H54 (cell line): Measurements from ENCODE around the gene ZIK1.

Experiments
- DNase-seq: peaks from one replicate; pipeline ENCODE4 v3.0.0; 2011; ENCODE audit warnings: low spot score, mixed read lengths; ENCODE audit not compliant: insufficient read length
- FAIRE-seq: peaks from 3 replicates; lab custom pipeline; 2011; peaks lifted over from hg19 to GRCh38; lab: Jason Lieb, UNC
- POLR2A ChIP-seq: IDR thresholded peaks from 2 replicates; pipeline ENCODE4 v1.6.1; 2011; ENCODE audit warnings: low read depth, mild to moderate bottlenecking, low read length

The ZIK1 gene

DNA sequence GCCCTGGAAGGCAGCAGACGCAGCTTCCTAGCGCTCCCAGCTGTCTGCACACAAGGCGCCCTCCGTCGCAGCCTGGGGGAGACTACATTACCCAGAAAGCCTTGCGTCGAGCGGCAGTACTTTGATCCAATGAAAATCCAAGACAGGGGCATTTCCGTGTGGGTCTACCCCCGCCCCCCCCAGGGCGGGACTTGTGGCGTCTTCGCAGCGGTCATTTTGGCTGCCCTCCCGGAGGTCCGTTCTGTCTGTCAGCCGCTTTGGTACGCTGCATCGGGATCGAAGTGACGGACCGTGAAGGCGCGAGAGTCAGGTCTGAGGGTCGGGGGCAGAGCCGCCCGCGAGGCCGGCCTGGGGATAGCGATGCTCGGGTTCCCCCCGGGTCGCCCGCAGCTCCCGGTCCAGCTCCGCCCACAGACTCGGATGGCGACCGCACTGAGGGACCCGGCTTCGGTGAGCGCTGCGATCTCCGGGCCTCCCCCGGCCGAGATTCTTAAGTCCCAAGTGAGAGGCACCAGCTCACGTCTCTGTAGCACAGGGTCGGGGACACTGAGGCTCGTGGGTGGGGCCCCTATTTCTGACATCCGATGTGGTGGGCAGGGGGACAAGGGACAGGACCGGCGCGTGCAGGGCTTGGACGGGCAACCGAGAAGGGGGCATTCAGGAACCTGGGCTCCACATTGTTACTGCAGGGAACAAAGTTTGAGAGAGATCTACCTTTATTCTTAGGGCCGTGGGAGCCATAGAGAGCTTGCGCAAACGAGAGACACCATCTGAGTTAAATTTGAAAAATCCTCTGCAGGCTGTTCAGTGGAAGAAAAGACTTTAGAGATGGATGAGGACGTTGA lies 49.3 kb downstream of the ZIK1 start, which contains the start of gene ZNF211:
TSS of gene ZNF211 (plus strand) at position 182 of the 845 bp plus-strand sequence. CDS start at position 361, 179 bp downstream.
- FAIRE-seq (peak; percentile 74), DNase-seq (peak; percentile 95)
- TF ChIP-seq POLR2A, result peak; percentile 88

DNA sequence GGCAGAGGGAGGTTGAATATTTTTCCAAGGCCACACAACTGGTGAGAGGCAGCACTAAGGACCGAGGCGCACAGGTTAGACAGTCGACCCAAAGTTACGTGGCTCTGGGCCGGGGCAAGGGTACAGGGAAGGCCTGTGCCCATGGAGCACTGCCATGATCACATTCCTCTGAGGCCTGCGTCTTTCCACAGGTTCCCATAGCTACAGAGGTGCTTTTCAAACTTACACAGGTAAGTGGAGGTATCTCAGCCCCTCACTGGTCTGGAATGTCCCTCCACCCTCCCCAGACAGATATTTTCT lies 49.8 kb downstream of the ZIK1 start:
- TF ChIP-seq POLR2A, result no peak
- FAIRE-seq, result no peak
- DNase-seq, result no peak

DNA sequence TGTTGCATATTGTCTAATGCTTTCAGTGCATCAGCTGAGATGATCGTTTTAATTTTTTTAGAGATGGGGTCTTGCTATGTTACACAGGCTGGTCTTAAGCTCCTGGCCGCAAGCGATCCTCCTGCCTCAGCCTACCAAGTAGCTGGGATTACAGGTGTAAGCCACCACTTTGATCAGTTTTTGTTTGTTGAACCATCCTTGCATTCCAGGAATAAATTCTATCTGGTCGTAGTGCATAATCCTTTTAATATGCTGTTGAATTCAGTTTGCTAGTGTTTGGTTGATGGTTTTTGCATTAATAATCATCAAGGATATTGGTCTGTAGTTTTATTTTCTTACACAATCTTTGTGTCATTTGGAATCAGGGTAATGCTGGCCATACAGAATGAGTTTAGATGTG lies 53.4 kb downstream of the ZIK1 start:
- DNase-seq (no peak), FAIRE-seq (no peak)
- no peak for TF ChIP-seq POLR2A

DNA sequence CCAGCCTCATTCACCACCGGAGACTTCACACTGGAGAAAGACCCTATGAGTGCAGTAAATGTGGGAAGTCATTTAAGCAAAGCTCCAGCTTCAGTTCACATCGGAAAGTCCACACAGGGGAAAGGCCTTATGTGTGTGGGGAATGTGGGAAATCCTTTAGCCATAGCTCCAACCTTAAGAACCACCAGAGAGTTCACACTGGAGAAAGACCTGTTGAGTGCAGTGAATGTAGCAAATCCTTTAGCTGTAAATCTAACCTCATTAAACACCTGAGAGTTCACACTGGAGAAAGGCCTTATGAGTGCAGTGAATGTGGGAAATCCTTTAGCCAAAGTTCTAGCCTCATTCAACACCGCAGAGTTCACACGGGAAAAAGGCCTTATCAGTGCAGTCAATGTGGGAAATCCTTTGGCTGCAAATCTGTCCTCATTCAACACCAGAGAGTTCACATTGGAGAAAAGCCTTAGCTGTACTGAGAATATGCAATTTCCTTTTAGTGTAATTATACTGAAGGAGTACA lies 57.8 kb downstream of the ZIK1 start:
- DNase-seq (no peak), FAIRE-seq (no peak)
- no peak for TF ChIP-seq POLR2A

DNA sequence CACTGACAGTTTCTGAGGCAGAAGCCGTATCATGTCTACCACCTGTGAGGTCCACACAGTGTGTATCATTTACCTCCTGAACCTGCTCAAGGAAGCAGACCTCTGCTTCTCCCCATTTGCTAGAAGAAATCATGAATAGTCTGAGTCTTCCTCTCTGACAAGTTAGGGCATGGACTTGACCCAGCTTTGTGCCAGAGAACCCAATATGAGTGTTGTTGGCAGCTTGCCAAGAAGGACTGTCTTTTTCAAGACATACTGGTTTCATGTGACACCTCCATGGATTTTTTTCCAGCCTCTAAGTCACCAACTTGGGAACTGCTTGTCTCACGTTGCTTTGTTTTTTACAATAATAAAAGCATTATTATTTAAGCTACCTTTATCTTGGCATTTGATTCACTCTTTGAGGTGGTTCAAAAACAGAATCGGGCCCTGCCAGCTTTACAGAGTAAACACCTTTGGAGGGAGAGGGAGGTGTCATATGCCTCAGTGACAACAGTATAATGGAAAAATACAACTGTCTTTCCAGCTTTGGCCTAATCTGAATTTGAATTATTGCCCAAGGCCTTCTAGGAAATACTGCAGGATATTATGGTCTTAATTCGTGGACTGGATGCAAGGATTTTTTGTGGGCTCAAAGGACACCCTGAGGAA lies 58.6 kb downstream of the ZIK1 start:
- DNase-seq, result no peak
- no peak for TF ChIP-seq POLR2A
- no peak for FAIRE-seq
